ENCODE data around the gene VASH1.

The VASH1 gene

DNA sequence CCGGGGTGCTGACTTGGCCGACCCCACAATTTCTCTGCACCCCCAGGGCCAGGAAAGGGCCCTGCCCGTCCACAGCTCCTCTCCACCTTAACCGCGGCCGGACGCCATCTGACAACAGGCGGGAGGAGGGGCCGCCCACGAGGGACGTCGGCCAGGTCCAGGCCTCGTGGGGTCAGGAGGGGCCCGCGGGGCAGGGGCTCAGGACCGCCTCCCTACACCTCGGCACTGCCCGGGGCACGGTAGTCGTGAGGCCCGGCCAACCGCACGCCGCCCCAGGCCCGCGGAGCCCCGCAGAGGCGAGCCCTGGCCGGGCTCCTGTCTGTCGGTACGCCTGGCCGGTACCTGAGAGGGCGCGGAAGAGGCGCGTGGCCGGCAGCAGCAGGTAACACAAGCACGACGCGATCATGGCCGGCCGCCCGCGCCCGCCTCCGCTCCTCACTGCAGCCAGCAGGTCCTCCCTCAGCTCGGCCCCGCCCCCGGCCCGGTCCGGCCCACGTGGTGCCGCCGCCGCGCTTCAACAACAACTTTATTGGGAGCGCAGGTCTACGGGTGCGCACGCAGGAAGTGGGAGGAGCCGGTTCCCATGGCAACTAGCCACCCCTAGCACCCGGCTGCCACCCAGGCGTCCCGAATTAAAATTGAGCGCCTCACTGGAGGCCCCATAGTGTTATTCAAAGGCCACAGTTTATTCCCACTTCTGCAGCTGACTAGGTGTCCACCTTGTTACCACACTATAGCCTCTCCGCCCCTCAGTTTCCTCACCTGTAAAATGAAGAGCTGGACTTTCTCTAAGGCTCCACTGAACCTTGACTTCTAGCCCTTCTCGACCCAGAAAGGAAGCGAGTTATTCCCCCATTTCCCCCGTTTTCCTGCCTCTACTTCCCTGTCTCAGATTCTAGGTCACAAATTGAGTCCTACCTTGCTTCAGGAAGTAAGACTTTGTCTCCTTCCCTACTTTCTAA lies 51.4 kb downstream of the VASH1 start, which contains the start of gene ANGEL1:
Gene ANGEL1, minus strand, starts transcription at position 461 of the 962 bp plus-strand sequence. Its CDS starts 55 bp downstream, at position 406.
- H4K91ac ChIP-seq (ENCODE audit: low read depth, low read length, poor library complexity) = no peak within 1 kb of the TSS
- no peak within 1 kb of the TSS for H2AK5ac ChIP-seq (ENCODE audit: low read depth, low read length)
- peak within 1 kb of the TSS; percentile 91 for H3K18ac ChIP-seq (ENCODE audit: low read length)
- H2BK5ac ChIP-seq (ENCODE audit: low read length) = no peak within 1 kb of the TSS
- H3K27me3 ChIP-seq (ENCODE audit: control insufficient read depth in 3 of 3, insufficient read depth in 3 of 3, low read depth in 1 of 3, low read length in 3 of 3) = peaks cover 0 to 13% (median 0%) of the 10 kb centered on the region in 3 experiments
- H2BK120ac ChIP-seq (ENCODE audit: low read depth, low read length) = no peak within 1 kb of the TSS
- peak within 1 kb of the TSS; percentile 87 for H3K9ac ChIP-seq (ENCODE audit: low read depth, low read length, poor library complexity)
- H3K4me2 ChIP-seq (ENCODE audit: insufficient read depth, low read length, poor library complexity, severe bottlenecking) = peak within 1 kb of the TSS; percentile 86
- peaks cover 7 to 13% of the 10 kb centered on the region in 2 donors for H3K4me1 ChIP-seq (ENCODE audit: control insufficient read depth in 2 of 2, insufficient read depth in 1 of 2, low read depth in 1 of 2, low read length in 2 of 2)
- H3K9me3 ChIP-seq (replicated peaks in 1 of 2; ENCODE audit: control insufficient read depth in 2 of 2, insufficient read depth in 1 of 2, low read depth in 1 of 2, low read length in 2 of 2) = no peaks in the 10 kb centered on the region
- peaks cover 7 to 19% of the 10 kb centered on the region in 2 donors for H3K36me3 ChIP-seq (replicated peaks in 1 of 2; ENCODE audit: control insufficient read depth in 2 of 2, insufficient read depth in 2 of 2, low read length in 2 of 2)
- WGBS, 2 donors (ENCODE audit: extremely low coverage in 2 of 2, insufficient read length in 2 of 2, insufficient replicate concordance in 1 of 2) = no CpG with 5 or more reads among the region's 69 CpGs
- H2AFZ ChIP-seq (ENCODE audit: low read length) = peak within 1 kb of the TSS; percentile 97
- no peak within 1 kb of the TSS for H2BK15ac ChIP-seq (ENCODE audit: low read length)
- peaks cover 3% of the 10 kb centered on the region for H3K79me1 ChIP-seq (ENCODE audit: low read depth, low read length)
- peak within 1 kb of the TSS; percentile 66 for H3K14ac ChIP-seq (ENCODE audit: low read length)
- H2BK12ac ChIP-seq (ENCODE audit: low read length) = no peak within 1 kb of the TSS
- peak within 1 kb of the TSS; percentile 14 for H3K23ac ChIP-seq (ENCODE audit: low read depth, low read length, poor library complexity)
- peak within 1 kb of the TSS; percentile 85 to 90 for H3K4me3 ChIP-seq (ENCODE audit: low read length in 2 of 2)
- H4K8ac ChIP-seq (ENCODE audit: low read depth, low read length) = no peak within 1 kb of the TSS
- H3K27ac ChIP-seq (replicated peaks; ENCODE audit: low read length) = no peak within 1 kb of the TSS
- no peak within 1 kb of the TSS for H3K4ac ChIP-seq (ENCODE audit: low read length)
- DNase-seq (ENCODE audit: low spot score) = peak; percentile 87

DNA sequence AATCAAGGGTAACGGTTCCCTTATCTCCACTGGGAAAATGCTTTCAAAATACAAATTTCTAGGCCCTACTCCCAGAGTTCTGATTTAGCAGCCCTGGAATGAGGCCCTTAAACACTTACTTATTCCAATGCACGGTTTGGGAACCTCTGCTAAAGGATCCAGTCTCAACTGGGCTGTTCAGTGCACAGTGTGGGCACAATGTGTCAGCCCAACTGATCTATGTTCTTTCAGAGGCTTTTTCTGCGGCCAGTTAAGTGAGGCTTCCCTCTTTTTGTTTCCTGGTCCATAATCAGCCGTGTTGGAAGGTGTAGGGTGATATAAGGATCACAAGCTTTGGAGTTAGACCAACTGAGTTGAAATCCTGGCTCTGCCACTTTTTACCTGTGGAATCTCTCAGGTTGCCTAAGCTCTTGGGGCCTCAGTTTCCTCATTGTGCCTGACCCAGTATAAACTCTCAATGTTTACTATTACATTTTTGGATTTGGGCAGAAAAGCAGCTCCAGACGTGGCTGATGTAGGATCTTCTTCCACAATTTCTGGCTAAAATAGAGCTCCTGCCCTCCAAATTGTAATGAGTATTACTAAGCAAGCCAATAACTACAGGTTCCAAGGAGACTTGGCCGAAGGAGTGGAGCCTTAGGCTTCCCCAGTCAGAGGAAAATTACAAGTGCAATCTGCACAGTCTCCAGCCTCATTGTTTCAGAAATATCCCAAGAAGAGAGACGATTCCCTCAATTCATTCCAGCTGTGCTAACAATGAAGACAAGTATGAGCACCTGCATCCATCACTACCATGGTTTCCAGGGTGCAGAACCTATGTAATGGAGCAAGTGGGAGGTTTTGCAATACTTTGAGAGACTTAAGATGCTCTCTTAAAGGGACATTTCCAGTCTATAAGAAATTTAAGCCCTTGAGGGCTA lies 53.7 kb downstream of the VASH1 start:
- Histone ChIP-seq H3K27ac (replicated peaks; ENCODE audit: low read length) (no peak overlapping the region), H3K14ac (ENCODE audit: low read length) (no peak overlapping the region), H2BK15ac (ENCODE audit: low read length) (no peak overlapping the region), H2AFZ (ENCODE audit: low read length) (peak overlapping the region; percentile 25), H3K4me3 (ENCODE audit: low read length in 2 of 2) (no peak overlapping the region), H3K36me3 (replicated peaks in 1 of 2; ENCODE audit: control insufficient read depth in 2 of 2, insufficient read depth in 2 of 2, low read length in 2 of 2) (no peaks in the 10 kb centered on the region), H4K91ac (ENCODE audit: low read depth, low read length, poor library complexity) (no peak overlapping the region), H2AK5ac (ENCODE audit: low read depth, low read length) (no peak overlapping the region), H3K18ac (ENCODE audit: low read length) (no peak overlapping the region), H4K8ac (ENCODE audit: low read depth, low read length) (no peak overlapping the region), H3K23ac (ENCODE audit: low read depth, low read length, poor library complexity) (no peak overlapping the region), H2BK120ac (ENCODE audit: low read depth, low read length) (no peak overlapping the region), H3K4me1 (ENCODE audit: control insufficient read depth in 2 of 2, insufficient read depth in 1 of 2, low read depth in 1 of 2, low read length in 2 of 2) (peaks cover 7 to 13% of the 10 kb centered on the region in 2 donors), H3K9me3 (replicated peaks in 1 of 2; ENCODE audit: control insufficient read depth in 2 of 2, insufficient read depth in 1 of 2, low read depth in 1 of 2, low read length in 2 of 2) (peaks cover 0 to 2% of the 10 kb centered on the region in 2 donors), H3K4ac (ENCODE audit: low read length) (no peak overlapping the region), H2BK5ac (ENCODE audit: low read length) (no peak overlapping the region), H3K9ac (ENCODE audit: low read depth, low read length, poor library complexity) (no peak overlapping the region), H3K4me2 (ENCODE audit: insufficient read depth, low read length, poor library complexity, severe bottlenecking) (no peak overlapping the region), H3K79me1 (ENCODE audit: low read depth, low read length) (no peaks in the 10 kb centered on the region), H3K27me3 (ENCODE audit: control insufficient read depth in 3 of 3, insufficient read depth in 3 of 3, low read depth in 1 of 3, low read length in 3 of 3) (peaks cover 0 to 19% (median 0%) of the 10 kb centered on the region in 3 experiments), H2BK12ac (ENCODE audit: low read length) (no peak overlapping the region)
- DNase-seq (ENCODE audit: low spot score) = no peak
- no CpG with 5 or more reads among the region's 7 CpGs for WGBS, 2 donors (ENCODE audit: extremely low coverage in 2 of 2, insufficient read length in 2 of 2, insufficient replicate concordance in 1 of 2)

- no peak overlapping the region for H2BK12ac ChIP-seq (ENCODE audit: low read length)
- DNase-seq (ENCODE audit: low spot score) = no peak
- H2AFZ ChIP-seq (ENCODE audit: low read length) = no peak overlapping the region
- H3K36me3 ChIP-seq (replicated peaks in 1 of 2; ENCODE audit: control insufficient read depth in 2 of 2, insufficient read depth in 2 of 2, low read length in 2 of 2) = no peaks in the 10 kb centered on the region
- no peak overlapping the region for H3K4me3 ChIP-seq (ENCODE audit: low read length in 2 of 2)
- no peak overlapping the region for H3K27ac ChIP-seq (replicated peaks; ENCODE audit: low read length)
- H3K23ac ChIP-seq (ENCODE audit: low read depth, low read length, poor library complexity) = no peak overlapping the region
- H3K9me3 ChIP-seq (replicated peaks in 1 of 2; ENCODE audit: control insufficient read depth in 2 of 2, insufficient read depth in 1 of 2, low read depth in 1 of 2, low read length in 2 of 2) = peaks cover 0 to 6% of the 10 kb centered on the region in 2 donors
- H4K8ac ChIP-seq (ENCODE audit: low read depth, low read length) = no peak overlapping the region
- H3K14ac ChIP-seq (ENCODE audit: low read length) = no peak overlapping the region
- no peak overlapping the region for H3K18ac ChIP-seq (ENCODE audit: low read length)
- H2BK120ac ChIP-seq (ENCODE audit: low read depth, low read length) = no peak overlapping the region
- WGBS, 2 donors (ENCODE audit: extremely low coverage in 2 of 2, insufficient read length in 2 of 2, insufficient replicate concordance in 1 of 2) = no CpG with 5 or more reads among the region's 2 CpGs
- no peak overlapping the region for H2AK5ac ChIP-seq (ENCODE audit: low read depth, low read length)
- no peaks in the 10 kb centered on the region for H3K79me1 ChIP-seq (ENCODE audit: low read depth, low read length)
- H3K27me3 ChIP-seq (ENCODE audit: control insufficient read depth in 3 of 3, insufficient read depth in 3 of 3, low read depth in 1 of 3, low read length in 3 of 3) = peaks cover 0 to 19% (median 0%) of the 10 kb centered on the region in 3 experiments
- H4K91ac ChIP-seq (ENCODE audit: low read depth, low read length, poor library complexity) = no peak overlapping the region
- H3K4me1 ChIP-seq (ENCODE audit: control insufficient read depth in 2 of 2, insufficient read depth in 1 of 2, low read depth in 1 of 2, low read length in 2 of 2) = peaks cover 0 to 2% of the 10 kb centered on the region in 2 donors
- H3K9ac ChIP-seq (ENCODE audit: low read depth, low read length, poor library complexity) = no peak overlapping the region
- H3K4ac ChIP-seq (ENCODE audit: low read length) = no peak overlapping the region
- no peak overlapping the region for H2BK15ac ChIP-seq (ENCODE audit: low read length)
- H3K4me2 ChIP-seq (ENCODE audit: insufficient read depth, low read length, poor library complexity, severe bottlenecking) = no peak overlapping the region
- no peak overlapping the region for H2BK5ac ChIP-seq (ENCODE audit: low read length)
These were observed 59.4 kb downstream of the VASH1 start for GRCh38 chr14:76820700-76821099.
